Measurements from ENCODE around the gene MPPED1. TPM values are rescaled to one million over a fixed set of nuclear protein-coding genes. Genes with fewer than 3 reads are reported as not detected.

The MPPED1 gene
- total RNA-seq, 1 experiment from 2014 or later, result not detected

- Mint-ChIP-seq H3K4me3 (ENCODE audit: low read depth, unreplicated experiment) (no peak overlapping the region), H3K36me3 (ENCODE audit: insufficient read depth, unreplicated experiment) (no peaks in the 10 kb centered on the region), H3K27me3 (ENCODE audit: unreplicated experiment) (peaks cover 51% of the 10 kb centered on the region), H3K27ac (ENCODE audit: unreplicated experiment) (no peak overlapping the region), H3K4me1 (ENCODE audit: low read depth, unreplicated experiment) (no peaks in the 10 kb centered on the region), H3K9me3 (ENCODE audit: low read depth, unreplicated experiment) (no peaks in the 10 kb centered on the region)
- CTCF ChIA-PET, result interaction anchor here (0.6 kb wide), 1 partner anchor 22 kb away, joined by 3 read pairs; no protein-coding TSS in a partner anchor
- BruUV-seq (replicated peaks), result no TSS peak
- TF ChIP-seq, protein P1, sequence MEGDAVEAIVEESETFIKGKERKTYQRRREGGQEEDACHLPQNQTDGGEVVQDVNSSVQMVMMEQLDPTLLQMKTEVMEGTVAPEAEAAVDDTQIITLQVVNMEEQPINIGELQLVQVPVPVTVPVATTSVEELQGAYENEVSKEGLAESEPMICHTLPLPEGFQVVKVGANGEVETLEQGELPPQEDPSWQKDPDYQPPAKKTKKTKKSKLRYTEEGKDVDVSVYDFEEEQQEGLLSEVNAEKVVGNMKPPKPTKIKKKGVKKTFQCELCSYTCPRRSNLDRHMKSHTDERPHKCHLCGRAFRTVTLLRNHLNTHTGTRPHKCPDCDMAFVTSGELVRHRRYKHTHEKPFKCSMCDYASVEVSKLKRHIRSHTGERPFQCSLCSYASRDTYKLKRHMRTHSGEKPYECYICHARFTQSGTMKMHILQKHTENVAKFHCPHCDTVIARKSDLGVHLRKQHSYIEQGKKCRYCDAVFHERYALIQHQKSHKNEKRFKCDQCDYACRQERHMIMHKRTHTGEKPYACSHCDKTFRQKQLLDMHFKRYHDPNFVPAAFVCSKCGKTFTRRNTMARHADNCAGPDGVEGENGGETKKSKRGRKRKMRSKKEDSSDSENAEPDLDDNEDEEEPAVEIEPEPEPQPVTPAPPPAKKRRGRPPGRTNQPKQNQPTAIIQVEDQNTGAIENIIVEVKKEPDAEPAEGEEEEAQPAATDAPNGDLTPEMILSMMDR (IDR thresholded peaks at IDR 0.05; ENCODE audit: unreplicated experiment), result no peak
- no peak for DNase-seq
- intact Hi-C loops (cut with micrococcal nuclease; ENCODE audit: unreplicated experiment), result no loop called here
These were observed 129.9 kb downstream of the MPPED1 start for GRCh38 chr22:43541462-43542407.

- H3K27me3 Mint-ChIP-seq (ENCODE audit: unreplicated experiment), result peaks cover 47% of the 10 kb centered on the region
- H3K27ac Mint-ChIP-seq (ENCODE audit: unreplicated experiment), result no peak overlapping the region
- H3K4me1 Mint-ChIP-seq (ENCODE audit: low read depth, unreplicated experiment), result no peaks in the 10 kb centered on the region
- intact Hi-C loops (cut with micrococcal nuclease; ENCODE audit: unreplicated experiment), result no loop called here
- no peak overlapping the region for H3K4me3 Mint-ChIP-seq (ENCODE audit: low read depth, unreplicated experiment)
- CTCF ChIA-PET, result interaction anchor here (0.8 kb wide), 1 partner anchor 33 kb away, joined by 3 read pairs; no protein-coding TSS in a partner anchor
- no peak for DNase-seq
- BruUV-seq (replicated peaks), result no TSS peak
- H3K36me3 Mint-ChIP-seq (ENCODE audit: insufficient read depth, unreplicated experiment), result no peaks in the 10 kb centered on the region
- no peaks in the 10 kb centered on the region for H3K9me3 Mint-ChIP-seq (ENCODE audit: low read depth, unreplicated experiment)
- TF ChIP-seq, protein P1 (IDR thresholded peaks at IDR 0.05; ENCODE audit: unreplicated experiment), result no peak
These were observed 131.1 kb downstream of the MPPED1 start for GRCh38 chr22:43542681-43543521.

GRCh38 chr22:43543522-43544288, 131.9 kb downstream of the MPPED1 start:
- intact Hi-C loops (cut with micrococcal nuclease; ENCODE audit: unreplicated experiment), result no loop called here
- Mint-ChIP-seq H3K27me3 (ENCODE audit: unreplicated experiment) (peaks cover 39% of the 10 kb centered on the region), H3K4me3 (ENCODE audit: low read depth, unreplicated experiment) (no peak overlapping the region), H3K9me3 (ENCODE audit: low read depth, unreplicated experiment) (no peaks in the 10 kb centered on the region), H3K27ac (ENCODE audit: unreplicated experiment) (no peak overlapping the region), H3K4me1 (ENCODE audit: low read depth, unreplicated experiment) (no peaks in the 10 kb centered on the region), H3K36me3 (ENCODE audit: insufficient read depth, unreplicated experiment) (no peaks in the 10 kb centered on the region)
- no TSS peak for BruUV-seq (replicated peaks)
- CTCF ChIA-PET, result interaction anchor here (0.8 kb wide), 1 partner anchor 32 kb away, joined by 3 read pairs; no protein-coding TSS in a partner anchor
- TF ChIP-seq, protein P1 (IDR thresholded peaks at IDR 0.05; ENCODE audit: unreplicated experiment), result no peak
- DNase-seq, result no peak

- TF ChIP-seq, protein P1 (IDR thresholded peaks at IDR 0.05; ENCODE audit: unreplicated experiment), result no peak
- H3K27me3 Mint-ChIP-seq (ENCODE audit: unreplicated experiment), result peaks cover 37% of the 10 kb centered on the region
- intact Hi-C loops (cut with micrococcal nuclease; ENCODE audit: unreplicated experiment), result no loop called here
- CTCF ChIA-PET, result interaction anchor here (0.8 kb wide), 1 partner anchor 32 kb away, joined by 3 read pairs; no protein-coding TSS in a partner anchor
- H3K4me1 Mint-ChIP-seq (ENCODE audit: low read depth, unreplicated experiment), result no peaks in the 10 kb centered on the region
- no peaks in the 10 kb centered on the region for H3K9me3 Mint-ChIP-seq (ENCODE audit: low read depth, unreplicated experiment)
- H3K4me3 Mint-ChIP-seq (ENCODE audit: low read depth, unreplicated experiment), result no peak overlapping the region
- H3K27ac Mint-ChIP-seq (ENCODE audit: unreplicated experiment), result no peak overlapping the region
- no peaks in the 10 kb centered on the region for H3K36me3 Mint-ChIP-seq (ENCODE audit: insufficient read depth, unreplicated experiment)
- BruUV-seq (replicated peaks), result no TSS peak
- no peak for DNase-seq
These were observed 132.5 kb downstream of the MPPED1 start for GRCh38 chr22:43544289-43544673.

Data from Calu3 (cell line).